ENCODE results near the gene S100A1.

S100A1 gene

DNA sequence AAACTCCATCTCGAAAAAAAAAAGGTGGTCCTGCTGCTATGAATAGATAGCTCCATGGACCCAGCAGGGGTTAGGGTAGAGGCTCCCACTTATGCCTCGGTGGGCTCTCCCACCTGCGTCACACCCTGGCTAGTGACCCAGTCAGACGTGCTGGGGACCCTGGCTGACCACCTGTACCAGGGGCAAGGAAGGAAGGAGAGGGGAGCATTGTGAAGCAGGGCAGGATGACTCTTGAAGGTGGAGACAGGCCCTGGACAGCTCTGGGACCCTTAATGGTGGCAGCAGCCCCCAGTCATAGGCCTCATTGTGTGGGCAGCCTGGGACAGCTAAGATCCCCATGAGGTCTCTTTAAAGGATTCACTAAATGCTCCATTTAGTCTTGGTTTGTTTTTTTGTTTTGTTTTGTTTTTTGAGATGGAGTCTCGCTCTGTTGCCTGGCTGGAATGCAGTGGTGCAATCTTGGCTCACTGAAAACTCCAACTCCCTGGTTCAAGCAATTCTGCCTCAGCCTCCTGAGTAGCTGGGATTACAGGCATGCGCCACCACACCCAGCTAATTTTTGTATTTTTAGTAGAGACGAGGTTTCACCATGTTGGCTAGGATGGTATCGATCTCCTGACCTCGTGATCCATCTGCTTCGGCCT is 19.9 kb downstream of the S100A1 start:
- DNase-seq (ENCODE audit: insufficient read length) (no peak), FAIRE-seq (no peak)
- TF ChIP-seq TAF1 (IDR thresholded peaks at IDR 0.05; ENCODE audit: borderline replicate concordance, low read depth, low read length) = no peak
- peak; percentile 55 for TF ChIP-seq POLR2A (IDR thresholded peaks at IDR 0.05; ENCODE audit: low read depth, low read length)
- TF ChIP-seq POLR2AphosphoS5 (IDR thresholded peaks at IDR 0.05; ENCODE audit: low read depth, low read length) = peak; percentile 34; the same call in 1 of the 2 replicates

DNA sequence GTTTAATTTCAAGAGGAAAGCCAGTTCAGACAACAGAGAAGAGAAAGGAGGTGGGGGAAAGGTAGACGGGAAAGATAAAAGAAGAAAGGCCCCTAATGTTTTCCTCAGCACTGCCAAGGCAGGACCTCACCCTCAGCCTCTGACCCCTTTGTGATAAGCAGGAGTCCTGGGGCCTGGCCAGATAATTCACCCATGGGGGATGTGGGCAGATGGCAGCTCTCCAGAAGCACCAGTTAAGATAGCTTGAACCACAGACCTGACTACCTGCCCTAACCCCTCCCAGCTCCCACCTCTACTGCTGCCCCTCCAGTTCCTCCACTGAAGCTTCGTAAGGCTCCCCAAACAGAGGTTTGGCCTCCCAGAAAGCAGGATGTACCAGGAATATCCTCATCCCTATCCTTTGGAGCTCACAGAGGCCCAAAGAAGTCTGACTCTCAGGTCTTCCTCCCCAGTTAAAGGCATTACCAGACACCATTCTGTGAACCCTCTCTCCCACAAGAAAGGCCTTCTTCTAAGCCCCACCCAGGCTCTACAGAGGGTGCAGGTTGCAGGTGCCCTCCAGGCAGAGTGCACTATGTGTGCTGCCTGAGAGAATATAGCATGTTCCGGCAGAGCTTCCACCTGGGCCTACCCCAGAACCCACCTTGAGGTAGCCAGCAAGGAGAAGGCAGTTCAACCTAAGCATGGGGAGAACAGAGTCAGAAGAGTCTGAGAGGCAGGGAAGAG is 21.1 kb downstream of the S100A1 start:
- no peak for FAIRE-seq
- TF ChIP-seq TAF1 (IDR thresholded peaks at IDR 0.05; ENCODE audit: borderline replicate concordance, low read depth, low read length) (no peak), POLR2AphosphoS5 (IDR thresholded peaks at IDR 0.05; ENCODE audit: low read depth, low read length) (peak; percentile 37; the same call in 1 of the 2 replicates)
- DNase-seq (ENCODE audit: insufficient read length) = no peak

DNA sequence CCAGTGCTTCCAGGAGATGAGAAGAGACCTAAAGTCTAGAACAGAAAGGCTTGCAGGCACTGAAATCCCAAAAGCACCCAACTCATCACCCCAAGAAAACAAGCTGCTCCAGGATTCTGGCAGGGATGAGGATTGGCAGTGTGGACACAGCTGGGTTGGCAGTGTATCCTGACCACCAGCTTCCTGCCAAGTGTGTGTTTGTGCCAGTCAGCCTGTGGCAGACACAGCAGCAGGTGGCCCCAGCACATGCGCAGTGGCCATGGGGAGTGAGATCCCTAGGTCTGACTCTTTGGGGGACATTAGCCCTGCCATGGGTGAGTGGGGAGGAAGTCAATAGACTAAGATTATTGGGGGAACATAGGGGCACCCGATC is 21.6 kb downstream of the S100A1 start:
- TF ChIP-seq TAF1 (IDR thresholded peaks at IDR 0.05; ENCODE audit: borderline replicate concordance, low read depth, low read length) = no peak

GRCh38 chr1:153651771-153652170 is 23.5 kb downstream of the S100A1 start:
- TF ChIP-seq TAF1 (IDR thresholded peaks at IDR 0.05; ENCODE audit: borderline replicate concordance, low read depth, low read length) = no peak
- TF ChIP-seq POLR2AphosphoS5 (IDR thresholded peaks at IDR 0.05; ENCODE audit: low read depth, low read length) = no peak
- no peak for TF ChIP-seq POLR2A (IDR thresholded peaks at IDR 0.05; ENCODE audit: low read depth, low read length)
- no peak for FAIRE-seq
- no peak for DNase-seq (ENCODE audit: insufficient read length)

More for the DNA sequence above, 21.6 kb downstream of the S100A1 start:
- no peak for DNase-seq (ENCODE audit: insufficient read length)
- no peak for FAIRE-seq

- no peak for TF ChIP-seq TAF1 (IDR thresholded peaks at IDR 0.05; ENCODE audit: borderline replicate concordance, low read depth, low read length)
- no peak for TF ChIP-seq POLR2A (IDR thresholded peaks at IDR 0.05; ENCODE audit: low read depth, low read length)
- TF ChIP-seq POLR2AphosphoS5 (IDR thresholded peaks at IDR 0.05; ENCODE audit: low read depth, low read length) = no peak
- no peak for FAIRE-seq
- no peak for DNase-seq (ENCODE audit: insufficient read length)
Observed at GRCh38 chr1:153652805-153653500, 24.7 kb downstream of the S100A1 start.

- no peak for FAIRE-seq
- no peak for DNase-seq (ENCODE audit: insufficient read length)
- TF ChIP-seq POLR2AphosphoS5 (IDR thresholded peaks at IDR 0.05; ENCODE audit: low read depth, low read length) (no peak), POLR2A (IDR thresholded peaks at IDR 0.05; ENCODE audit: low read depth, low read length) (no peak), TAF1 (IDR thresholded peaks at IDR 0.05; ENCODE audit: borderline replicate concordance, low read depth, low read length) (no peak)
Observed at GRCh38 chr1:153655333-153655732, 27.1 kb downstream of the S100A1 start.

GRCh38 chr1:153658400-153659174 is 30.4 kb downstream of the S100A1 start, which contains the start of gene SNAPIN:
SNAPIN (plus strand) TSS chr1:153658703; CDS start chr1:153658744, 41 bp downstream.
- FAIRE-seq = peak; percentile 89
- TF ChIP-seq POLR2A (IDR thresholded peaks at IDR 0.05; ENCODE audit: low read depth, low read length) = peak; percentile 84
- TF ChIP-seq TAF1 (IDR thresholded peaks at IDR 0.05; ENCODE audit: borderline replicate concordance, low read depth, low read length) = peak; percentile 60; the same call in 1 of the 2 replicates
- TF ChIP-seq POLR2AphosphoS5 (IDR thresholded peaks at IDR 0.05; ENCODE audit: low read depth, low read length) = peak; percentile 72
- DNase-seq (ENCODE audit: insufficient read length) = peak; percentile 92

- FAIRE-seq = no peak
- no peak for DNase-seq (ENCODE audit: insufficient read length)
Observed at GRCh38 chr1:153659175-153659534, 30.9 kb downstream of the S100A1 start.

GRCh38 chr1:153659656-153660055 is 31.4 kb downstream of the S100A1 start:
- no peak for TF ChIP-seq POLR2AphosphoS5 (IDR thresholded peaks at IDR 0.05; ENCODE audit: low read depth, low read length)
- TF ChIP-seq TAF1 (IDR thresholded peaks at IDR 0.05; ENCODE audit: borderline replicate concordance, low read depth, low read length) = no peak
- no peak for TF ChIP-seq POLR2A (IDR thresholded peaks at IDR 0.05; ENCODE audit: low read depth, low read length)
- DNase-seq (ENCODE audit: insufficient read length) (no peak), FAIRE-seq (no peak)

More at GRCh38 chr1:153659175-153659534, 30.9 kb downstream of the S100A1 start:
- TF ChIP-seq TAF1 (IDR thresholded peaks at IDR 0.05; ENCODE audit: borderline replicate concordance, low read depth, low read length) (no peak), POLR2A (IDR thresholded peaks at IDR 0.05; ENCODE audit: low read depth, low read length) (no peak), POLR2AphosphoS5 (IDR thresholded peaks at IDR 0.05; ENCODE audit: low read depth, low read length) (no peak)

GRCh38 chr1:153661111-153661708 is 33.0 kb downstream of the S100A1 start:
- FAIRE-seq (no peak), DNase-seq (ENCODE audit: insufficient read length) (no peak)
- TF ChIP-seq POLR2A (IDR thresholded peaks at IDR 0.05; ENCODE audit: low read depth, low read length) (no peak; the same call in none of the 2 replicates), POLR2AphosphoS5 (IDR thresholded peaks at IDR 0.05; ENCODE audit: low read depth, low read length) (peak; percentile 85), TAF1 (IDR thresholded peaks at IDR 0.05; ENCODE audit: borderline replicate concordance, low read depth, low read length) (no peak)

DNA sequence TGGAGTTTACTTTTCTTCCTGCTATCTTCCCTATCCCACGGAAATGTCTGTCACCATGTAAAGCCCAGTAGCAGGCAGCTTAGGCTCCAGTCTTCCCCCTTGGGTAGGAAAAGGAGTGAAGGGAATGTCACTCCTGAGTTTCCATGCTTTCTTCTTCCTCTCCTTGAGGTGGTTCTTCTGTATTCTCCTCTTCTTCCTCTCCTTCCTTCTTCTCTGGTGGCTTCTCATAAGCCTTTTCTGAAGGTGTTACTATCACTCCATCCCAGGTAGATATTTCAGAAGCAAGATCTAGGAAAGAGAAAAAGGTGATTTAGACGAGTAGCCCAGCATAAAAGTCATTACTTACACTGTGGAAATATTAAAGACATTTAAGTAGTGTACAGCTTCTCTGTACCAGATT is 34.0 kb downstream of the S100A1 start:
- TF ChIP-seq POLR2AphosphoS5 (IDR thresholded peaks at IDR 0.05; ENCODE audit: low read depth, low read length) = no peak
- TF ChIP-seq POLR2A (IDR thresholded peaks at IDR 0.05; ENCODE audit: low read depth, low read length) = no peak; the same call in 1 of the 2 replicates
- TF ChIP-seq TAF1 (IDR thresholded peaks at IDR 0.05; ENCODE audit: borderline replicate concordance, low read depth, low read length) = no peak
- DNase-seq (ENCODE audit: insufficient read length) (no peak), FAIRE-seq (no peak)
